GM21786 (cell line): Measurements from ENCODE around the gene SRGAP1.

Experiments used
- ATAC-seq: cut with Tn5 transposase; IDR thresholded peaks from one replicate; pipeline ENCODE4 v1.9.1; 2021; ENCODE audit not compliant: unreplicated experiment

Gene SRGAP1

DNA sequence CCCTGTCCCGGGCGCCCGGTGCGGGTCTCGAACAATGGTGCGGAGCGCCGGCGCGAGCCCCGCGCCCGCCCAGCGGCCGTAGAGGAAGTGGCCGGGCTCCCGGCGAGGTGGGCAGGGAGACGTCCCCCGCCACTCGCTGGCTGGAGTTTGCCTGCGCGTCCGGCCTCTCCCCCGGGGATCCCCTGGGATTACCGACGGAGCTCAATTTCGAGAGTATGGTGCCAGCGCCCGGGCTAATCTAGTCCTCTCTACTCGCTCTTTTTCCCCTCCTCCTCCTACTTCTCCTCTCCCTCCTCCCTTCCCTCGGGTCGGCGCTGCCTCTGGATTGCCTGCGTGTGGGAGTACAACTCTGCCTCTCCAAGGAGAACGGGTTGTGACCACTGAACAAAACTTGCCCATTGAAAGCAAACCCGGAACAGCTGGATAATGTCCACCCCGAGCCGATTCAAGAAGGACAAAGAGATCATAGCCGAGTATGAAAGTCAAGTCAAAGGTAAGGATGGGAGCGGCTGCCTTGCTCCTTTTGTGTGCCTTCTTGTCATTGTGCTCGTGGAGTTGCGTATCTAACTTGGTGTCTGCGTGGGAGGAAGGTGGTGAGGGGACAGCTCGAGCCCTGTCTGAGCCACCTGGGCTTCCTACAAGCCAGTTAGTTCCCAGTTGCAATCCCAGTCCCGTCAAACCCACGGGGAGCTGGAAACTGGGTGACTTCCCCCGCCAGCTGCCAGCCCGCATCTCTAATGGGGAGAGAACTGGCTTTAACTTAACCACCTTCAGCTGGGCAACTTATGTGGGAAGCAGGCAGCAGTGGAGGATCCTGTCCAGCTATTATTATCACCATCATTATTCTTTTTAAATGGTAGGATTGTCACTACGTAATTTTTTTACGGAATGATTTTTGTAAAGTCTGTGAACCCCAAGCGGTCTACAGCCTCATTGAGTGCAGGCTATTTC, at the start of gene SRGAP1:
Gene SRGAP1, plus strand, starts transcription at position 310 of the 951 bp plus-strand sequence. Its CDS starts 117 bp downstream, at position 427.
- ATAC-seq: peak; percentile 20

DNA sequence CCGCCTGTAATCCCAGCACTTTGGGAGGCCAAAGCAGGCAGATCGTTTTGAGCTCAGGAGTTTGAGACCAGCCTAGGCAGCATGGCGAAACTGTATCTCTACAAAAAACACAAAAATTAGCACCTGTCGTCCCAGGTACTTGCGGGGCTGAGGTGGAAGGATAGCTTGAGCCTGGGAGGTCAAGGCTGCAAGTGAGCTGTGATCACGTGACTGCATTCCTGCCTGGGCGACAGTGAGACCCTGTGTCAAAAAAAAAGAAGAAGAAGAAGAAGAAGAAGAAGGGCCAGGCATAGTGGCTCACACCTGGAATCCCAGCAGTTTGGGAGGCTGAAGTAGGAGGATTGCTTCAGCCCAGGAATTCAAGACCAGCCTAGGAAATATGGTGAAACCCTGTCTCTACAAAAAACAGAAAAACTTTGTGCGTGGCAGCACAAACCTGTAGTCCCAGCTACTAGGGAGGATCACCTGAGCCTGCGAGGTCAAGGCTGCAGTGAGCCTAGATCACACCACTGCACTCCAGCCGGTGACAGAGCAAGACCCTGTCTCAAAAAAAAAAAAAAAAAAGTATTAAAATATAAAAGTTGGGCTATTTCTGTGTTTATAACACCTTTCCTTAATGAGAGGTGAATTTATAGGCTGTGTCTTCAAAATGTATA, 49.3 kb upstream of the SRGAP1 start:
- ATAC-seq: no peak

DNA sequence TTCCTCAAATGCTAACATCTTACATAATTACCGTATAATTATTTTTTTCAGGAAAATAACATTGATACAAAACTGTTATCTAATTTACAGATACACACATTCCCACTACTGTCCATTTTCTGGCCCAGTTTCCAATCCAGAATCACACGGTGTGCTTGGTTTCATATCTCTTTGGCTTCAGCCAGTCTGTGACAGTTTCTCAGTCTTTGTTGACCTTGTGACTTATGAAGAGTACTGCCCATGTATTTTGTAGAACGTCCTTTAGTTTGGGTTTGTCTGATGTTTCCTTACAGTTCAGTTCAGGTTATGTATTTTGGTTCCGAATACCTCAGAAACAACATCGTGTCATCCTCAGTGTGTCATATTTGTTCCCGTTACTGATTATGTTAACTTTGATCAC, 48.6 kb upstream of the SRGAP1 start:
- no peak for ATAC-seq

DNA sequence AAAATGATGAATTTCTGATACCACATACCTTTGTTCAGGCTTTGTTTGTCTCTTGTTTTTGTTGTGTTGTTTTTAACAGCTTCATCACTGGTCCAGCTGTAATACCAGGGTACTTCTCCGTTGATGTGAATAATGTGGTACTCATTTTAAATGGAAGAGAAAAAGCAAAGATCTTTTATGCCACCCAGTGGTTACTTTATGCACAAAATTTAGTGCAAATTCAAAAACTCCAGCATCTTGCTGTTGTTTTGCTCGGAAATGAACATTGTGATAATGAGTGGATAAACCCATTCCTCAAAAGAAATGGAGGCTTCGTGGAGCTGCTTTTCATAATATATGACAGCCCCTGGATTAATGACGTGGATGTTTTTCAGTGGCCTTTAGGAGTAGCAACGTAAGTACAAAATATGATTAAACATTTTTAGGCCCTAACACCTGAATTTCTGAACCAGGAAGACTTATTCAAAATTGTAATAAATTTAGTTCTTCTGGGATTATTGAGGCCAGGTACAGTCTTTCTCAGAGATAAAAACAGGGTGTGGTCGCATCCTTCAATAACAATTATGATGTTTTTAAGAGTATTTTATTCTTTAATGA, 42.4 kb upstream of the SRGAP1 start:
- ATAC-seq: no peak

DNA sequence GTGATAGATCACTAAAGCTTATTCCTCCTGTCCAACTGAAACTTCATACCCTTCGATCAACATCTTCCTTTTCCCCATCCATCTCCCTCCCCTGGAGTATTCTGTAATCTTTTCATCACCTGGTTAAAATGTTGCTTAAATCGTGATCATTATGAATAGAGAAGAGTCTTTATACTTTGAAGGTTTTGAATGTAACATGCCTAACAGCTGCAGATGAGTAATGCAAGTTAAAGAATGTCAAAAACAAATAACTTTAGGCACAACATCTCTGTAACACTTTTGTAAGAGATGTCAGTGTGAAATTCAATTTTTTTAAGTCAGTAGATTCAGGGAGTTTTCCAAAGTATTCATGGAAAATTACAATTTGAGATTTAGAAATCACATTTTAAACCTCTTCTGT, 39.8 kb upstream of the SRGAP1 start:
- no peak for ATAC-seq

DNA sequence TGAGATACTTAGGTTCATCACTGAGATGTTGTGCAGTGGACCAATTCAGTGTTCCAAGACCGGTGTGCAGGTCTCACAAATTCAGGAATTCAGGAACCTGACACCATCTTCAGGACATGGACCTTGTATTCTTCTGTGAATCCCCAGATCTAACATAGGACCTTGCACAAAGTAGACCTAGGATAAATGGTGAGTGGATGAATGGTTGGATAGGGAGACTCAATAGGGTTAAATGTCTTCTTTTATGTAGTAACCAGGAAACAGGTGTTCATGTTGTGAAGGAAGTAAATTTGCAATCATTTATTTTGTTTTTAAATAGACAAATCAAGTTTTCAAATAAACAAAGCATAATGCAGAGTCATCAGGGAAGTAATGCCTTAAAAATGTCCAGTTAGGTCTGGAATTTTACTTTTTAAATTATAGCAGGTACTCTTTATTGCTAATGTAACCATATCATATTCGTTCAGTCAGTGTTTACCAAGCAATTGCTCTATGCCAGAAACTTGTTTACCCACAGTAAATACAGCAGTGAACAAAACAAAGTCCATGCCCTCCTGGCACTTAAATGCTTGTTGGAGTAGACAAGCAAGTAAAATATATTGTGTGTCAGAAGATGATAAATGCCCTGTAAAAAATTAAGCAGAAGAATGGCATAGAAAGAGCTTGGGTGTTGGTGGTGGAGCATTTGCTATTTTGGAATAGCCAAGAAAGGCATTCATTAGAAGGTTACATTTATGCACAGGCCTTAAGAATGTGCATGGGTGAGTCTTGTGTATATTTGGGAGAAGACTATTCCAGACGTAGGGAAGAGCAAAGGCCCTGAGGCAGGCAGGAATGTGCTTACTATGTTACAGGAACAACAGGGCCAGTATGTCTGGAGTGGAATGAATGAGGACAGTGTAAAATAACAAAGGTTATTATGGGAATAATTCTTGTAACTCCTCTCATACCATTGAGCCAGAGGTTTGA, 38.5 kb upstream of the SRGAP1 start:
- ATAC-seq: no peak

DNA sequence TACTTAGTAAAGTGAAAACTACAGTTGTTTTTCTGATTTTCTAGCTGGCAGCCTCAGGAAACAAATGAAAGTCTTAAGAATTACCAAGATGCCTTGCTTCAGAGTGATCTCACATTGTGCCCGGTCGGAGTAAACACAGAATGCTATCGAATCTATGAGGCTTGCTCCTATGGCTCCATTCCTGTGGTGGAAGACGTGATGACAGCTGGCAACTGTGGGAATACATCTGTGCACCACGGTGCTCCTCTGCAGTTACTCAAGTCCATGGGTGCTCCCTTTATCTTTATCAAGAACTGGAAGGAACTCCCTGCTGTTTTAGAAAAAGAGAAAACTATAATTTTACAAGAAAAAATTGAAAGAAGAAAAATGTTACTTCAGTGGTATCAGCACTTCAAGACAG, 35.9 kb upstream of the SRGAP1 start:
- ATAC-seq: no peak

DNA sequence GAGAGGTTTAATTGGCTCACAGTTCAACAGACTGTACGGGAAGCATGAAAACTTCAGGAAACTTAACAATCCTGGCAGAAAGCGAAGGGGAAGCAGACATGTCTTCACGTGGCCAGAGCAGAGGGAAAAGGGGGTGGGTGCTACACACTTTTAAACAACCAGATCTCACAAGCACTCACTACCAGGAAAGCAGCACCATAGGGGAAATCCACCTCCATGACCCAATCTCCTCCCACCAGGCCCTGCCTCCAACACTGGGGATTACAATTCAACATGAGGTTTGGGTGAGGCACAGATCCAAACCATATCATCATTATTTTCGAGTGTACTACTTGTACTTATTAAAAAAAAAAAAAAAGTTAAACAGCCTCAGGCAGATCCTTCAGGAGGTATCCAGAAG, 34.9 kb upstream of the SRGAP1 start:
- ATAC-seq: no peak

DNA sequence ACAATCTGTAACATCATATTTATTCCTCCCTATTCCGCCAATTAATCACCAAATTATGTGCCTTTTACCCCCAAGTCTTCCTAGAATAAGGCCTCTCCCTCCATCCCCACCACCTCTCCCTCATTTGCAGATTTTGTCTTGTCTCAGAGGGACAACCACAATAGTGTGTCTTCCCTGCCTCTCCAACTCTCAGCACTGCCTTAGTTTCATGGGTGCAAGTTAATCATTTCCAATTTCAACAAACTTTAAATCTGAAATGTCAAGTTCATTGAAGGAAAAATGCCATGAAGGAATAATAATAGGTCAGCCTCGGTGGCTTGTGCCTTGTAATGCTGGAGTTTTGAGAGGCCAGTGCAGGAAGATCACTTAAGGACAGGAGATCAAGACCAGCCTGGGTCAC, 33.2 kb upstream of the SRGAP1 start:
- no peak for ATAC-seq

DNA sequence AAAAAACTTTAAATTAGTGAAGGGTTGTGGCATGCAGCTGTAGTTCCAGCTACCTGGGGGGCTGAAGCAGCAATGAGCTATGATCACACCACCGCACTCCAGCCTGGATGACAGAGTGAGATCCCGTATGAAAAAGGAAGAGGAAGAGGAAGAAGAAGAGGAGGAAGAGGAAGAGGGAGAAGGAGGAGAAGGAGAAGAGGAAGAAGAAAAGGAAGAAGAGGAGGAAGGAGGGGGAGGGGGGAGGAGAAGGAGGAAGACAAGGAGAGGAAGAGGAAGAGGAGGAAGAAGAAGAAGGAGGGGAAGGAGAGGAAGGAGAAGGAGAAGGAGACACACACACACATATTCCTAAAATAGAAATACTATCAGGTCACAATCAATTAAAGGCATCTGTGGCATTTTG, 32.7 kb upstream of the SRGAP1 start:
- ATAC-seq: no peak

DNA sequence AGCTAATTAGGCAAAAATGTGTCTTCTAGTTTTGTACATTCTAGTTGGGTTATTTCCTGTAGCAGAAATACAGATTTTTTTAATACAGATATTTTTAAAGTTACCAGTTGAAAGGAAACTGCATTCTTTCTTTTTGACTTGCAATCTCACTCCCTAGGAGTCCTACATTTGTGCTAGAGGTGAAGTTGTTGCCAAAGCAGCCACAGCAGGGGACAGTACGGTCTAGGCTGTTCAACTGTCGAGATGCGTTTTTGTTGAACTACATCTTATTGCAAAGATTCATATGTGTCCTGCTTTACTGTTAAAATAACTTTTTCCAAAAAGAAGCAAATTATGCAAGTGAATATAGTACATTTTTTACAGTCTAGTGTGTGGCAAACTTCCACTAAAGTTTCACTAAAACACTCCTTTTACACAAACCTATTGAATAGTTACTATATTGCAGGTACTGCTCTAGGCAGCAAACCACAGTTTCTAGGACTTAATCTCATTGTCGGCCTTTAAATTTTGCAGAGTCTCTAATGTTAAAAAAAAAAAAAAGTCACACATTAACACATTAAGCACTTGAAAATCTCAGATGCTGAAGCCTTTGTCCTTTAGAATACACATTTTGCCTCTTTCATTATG, 30.2 kb upstream of the SRGAP1 start:
- ATAC-seq: peak; percentile 42

DNA sequence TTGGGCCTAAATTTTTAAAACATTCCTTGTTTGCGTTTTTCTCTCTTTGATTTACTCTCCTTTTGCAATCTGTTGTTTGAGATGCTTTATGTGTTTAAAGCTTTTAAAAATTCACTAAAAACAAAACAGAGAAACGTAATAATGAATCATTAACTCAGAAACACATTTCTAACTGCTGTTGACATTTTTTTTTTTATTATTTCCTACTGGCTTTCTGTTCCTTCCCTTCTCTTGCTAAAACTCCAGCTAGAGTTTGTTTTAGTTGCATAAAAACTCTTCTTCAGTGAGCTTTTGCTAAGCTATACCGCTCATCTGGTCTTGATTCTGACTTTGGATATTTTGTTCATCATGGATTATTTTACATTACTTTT, 29.0 kb upstream of the SRGAP1 start:
- no peak for ATAC-seq

DNA sequence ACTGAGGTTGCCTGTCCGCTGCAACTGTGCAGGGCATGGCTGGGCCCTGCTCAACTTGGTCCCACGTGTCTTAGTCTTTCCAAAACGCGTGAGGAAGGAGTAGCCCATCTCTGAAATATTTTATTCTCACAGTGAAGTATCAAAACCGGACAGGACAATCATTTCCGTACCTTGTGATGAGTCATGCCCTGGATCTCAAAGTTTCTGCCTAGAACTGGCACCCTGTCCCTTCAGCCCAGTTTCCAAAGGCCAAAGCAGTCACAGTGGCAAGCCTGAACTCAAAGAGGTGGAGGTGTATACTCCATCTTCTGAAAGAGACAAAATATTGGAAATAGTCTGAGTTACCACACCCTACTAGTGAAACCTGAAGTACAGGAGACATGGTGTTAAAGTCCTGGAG, 28.5 kb upstream of the SRGAP1 start:
- no peak for ATAC-seq

DNA sequence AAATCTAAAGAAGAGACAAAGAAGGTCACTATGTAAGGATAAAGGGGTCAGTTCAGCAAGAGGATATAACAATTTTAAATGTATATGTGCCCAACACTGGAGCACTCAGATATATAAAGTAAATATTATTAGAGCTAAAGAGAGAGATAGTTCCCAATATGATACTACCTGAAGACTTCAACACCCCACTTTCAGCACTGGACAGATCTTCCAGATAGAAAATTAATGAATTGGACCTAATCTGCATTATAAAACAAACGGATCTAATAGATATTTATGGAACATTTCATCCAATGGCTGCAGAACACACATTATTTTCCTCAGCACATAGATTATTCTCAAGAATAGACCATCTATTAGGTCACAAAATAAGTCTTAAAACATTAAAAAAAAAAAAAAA, 24.1 kb upstream of the SRGAP1 start:
- no peak for ATAC-seq

DNA sequence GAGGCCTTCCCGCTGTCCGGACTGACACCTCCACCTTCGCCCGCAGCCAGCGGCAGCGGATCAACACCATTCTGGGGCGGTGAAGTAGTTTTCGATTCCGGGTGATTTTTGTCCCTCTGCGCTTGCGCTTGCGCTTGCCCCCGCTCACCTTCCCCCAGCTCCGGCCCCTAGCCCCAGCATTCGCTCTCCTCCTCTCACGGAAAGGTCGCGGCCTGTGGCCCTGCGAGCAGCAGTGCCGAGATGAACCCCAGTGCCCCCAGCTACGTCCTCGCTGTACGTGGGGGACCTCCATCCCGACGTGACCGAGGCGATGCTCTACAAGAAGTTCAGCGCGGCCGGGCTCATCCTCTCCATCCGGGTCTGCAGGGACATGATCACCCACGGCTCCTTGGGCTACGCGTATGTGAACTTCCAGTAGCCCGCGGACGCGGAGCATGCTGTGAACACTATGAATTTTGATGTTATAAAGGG, 22.7 kb upstream of the SRGAP1 start:
- ATAC-seq: no peak

DNA sequence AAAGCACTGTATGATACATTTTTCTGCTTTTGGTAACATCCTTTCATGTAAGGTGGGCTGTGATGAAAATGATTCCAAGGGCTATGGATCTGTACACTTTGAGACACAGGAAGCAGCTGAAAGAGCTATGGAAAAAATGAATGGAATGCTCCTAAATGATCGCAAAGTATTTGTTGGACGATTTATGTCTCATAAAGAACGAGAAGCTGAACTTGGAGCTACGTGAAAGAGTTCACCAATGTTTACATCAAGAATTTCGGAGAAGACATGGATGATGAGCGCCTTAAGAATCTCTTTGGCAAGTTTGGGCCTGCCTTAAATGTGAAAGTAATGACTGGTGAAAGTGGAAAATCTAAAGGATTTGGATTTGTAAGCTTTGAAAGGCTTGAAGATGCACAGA, 22.1 kb upstream of the SRGAP1 start:
- no peak for ATAC-seq

DNA sequence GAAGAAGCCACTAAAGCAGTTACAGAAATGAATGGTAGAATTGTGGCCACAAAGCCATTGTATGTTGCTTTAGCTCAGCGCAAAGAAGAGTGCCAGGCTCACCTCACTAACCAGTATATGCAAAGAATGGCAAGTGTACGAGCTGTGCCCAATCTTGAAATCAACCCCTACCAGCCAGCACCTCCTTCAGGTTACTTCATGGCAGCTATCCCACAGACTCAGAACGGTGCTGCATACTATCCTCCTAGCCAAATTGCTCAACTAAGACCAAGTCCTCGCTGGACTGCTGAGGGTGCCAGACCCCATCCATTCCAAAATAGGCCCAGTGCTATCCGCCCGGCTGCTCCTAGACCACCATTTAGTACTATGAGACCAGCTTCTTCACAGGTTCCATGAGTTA, 21.5 kb upstream of the SRGAP1 start:
- ATAC-seq: no peak

DNA sequence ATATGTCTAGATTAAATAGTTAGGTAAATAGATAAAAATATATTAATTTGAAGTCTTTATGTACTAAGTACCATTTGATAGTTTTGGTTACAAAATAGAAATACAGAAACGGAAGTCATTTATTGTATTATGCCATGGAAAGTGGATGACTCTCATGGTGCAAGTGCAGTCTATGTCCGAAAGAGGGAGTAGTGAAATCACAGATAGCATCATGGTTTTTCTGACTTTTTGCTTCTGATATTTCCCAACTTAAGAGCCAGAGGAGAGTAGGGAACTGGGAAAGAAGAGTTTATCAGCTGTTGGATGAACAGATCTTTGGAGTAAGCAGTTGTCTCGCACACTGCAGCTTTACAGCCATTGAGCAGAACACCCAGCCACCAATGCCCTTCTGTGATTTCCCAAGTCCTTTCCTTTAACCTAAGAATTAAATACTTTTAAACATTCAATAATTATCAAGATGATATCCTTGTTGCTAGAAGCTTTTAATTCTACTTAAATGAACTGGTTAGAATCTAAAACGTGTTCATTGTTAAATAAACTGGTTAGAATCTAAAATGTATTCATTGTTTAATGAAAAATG, 18.4 kb upstream of the SRGAP1 start:
- ATAC-seq: peak; percentile 71

DNA sequence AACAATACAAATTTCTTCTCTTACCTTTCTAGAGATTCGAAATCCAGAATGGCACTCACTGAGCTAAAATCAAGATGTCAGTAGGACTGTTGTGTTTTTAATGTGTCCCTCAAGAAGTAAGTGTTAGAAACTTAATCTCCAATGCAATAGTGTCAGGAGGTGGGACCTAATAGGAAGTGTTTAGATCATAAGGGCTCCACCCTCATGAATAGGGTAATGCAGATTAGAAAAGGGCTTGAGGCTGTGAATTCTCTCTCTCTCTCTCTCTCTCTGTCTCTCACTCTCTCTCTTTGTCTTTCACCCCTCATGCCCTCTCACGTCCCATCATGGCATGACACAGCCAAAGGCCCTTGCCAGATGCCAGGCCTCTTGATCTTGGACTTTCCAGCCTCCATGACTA, 15.6 kb upstream of the SRGAP1 start:
- no peak for ATAC-seq

DNA sequence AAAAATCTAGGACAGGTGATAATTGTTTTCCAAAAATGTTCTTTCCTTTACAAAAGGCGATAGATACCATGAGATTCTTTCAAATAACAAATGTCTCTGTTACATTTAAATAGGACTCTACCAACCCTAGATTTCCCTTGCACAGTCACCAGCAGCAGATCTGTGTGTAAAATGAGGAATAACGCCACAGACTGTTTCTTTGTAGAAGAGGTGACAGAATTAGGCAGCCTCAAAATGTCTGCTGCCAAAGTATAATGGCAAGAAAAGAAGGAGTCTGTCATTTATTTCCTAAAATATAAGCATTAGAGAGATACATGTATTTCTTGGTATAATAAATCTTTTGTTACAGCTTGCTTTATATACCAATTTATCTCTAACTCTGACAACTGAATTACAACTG, 8.5 kb upstream of the SRGAP1 start:
- ATAC-seq: no peak
